Muscle layer of duodenum (tissue), 2 donors: ENCODE data around the gene NFE2.

Experiments
- H3K27ac ChIP-seq: one replicate; pipeline ENCODE4 v1.7.0; 2013; ENCODE audit warnings: mild to moderate bottlenecking, low read length
- H3K27me3 ChIP-seq: one replicate; pipeline ENCODE4 v1.7.0; 2013; ENCODE audit warnings: low read depth, mild to moderate bottlenecking, control low read depth, low read length
- H3K36me3 ChIP-seq, 2 donors: one replicate each; pipeline ENCODE4 v1.7.0; 2013; ENCODE audit warnings: low read length in 2 of 2, control low read depth in 1 of 2, mild to moderate bottlenecking in 1 of 2; ENCODE audit not compliant: insufficient read depth in 2 of 2, control insufficient read depth in 1 of 2
- H3K4me1 ChIP-seq, 2 donors: one replicate each; pipeline ENCODE4 v1.7.0; 2013; ENCODE audit warnings: low read length in 2 of 2, mild to moderate bottlenecking in 2 of 2, control low read depth in 1 of 2, moderate library complexity in 1 of 2; ENCODE audit not compliant: insufficient read depth in 2 of 2, control insufficient read depth in 1 of 2
- H3K4me3 ChIP-seq, 2 donors: one replicate each; pipeline ENCODE4 v1.7.0; 2013; ENCODE audit warnings: low read length in 2 of 2, low read depth in 1 of 2, mild to moderate bottlenecking in 1 of 2
- H3K9me3 ChIP-seq, 2 donors: one replicate each; pipeline ENCODE4 v1.7.0; 2013; ENCODE audit warnings: low read length in 2 of 2, control low read depth in 1 of 2, mild to moderate bottlenecking in 1 of 2; ENCODE audit not compliant: control insufficient read depth in 1 of 2
- donor health status: healthy.

NFE2 gene

DNA sequence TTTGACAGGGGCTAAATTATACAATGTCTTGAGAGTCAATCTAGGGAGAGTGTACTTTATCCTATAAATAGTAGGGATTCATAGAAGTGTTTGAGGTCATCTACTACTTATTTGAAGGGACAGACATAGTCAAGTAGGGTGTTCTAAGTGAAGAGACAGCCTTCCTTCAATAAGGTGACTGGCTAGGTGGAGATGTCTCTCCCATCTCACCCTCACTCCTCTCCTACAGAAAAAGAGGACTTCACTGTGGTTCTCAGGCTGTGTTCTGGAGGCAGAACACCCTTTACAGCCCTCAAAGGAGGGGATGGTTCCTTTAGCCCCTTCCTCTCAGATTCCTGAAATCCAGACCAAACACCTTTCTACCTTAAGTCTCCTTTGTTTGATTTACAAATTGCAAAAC is 2.8 kb upstream of the NFE2 start:
- Histone ChIP-seq H3K9me3 (no peaks in the 10 kb centered on the region), H3K27me3 (peaks cover 7% of the 10 kb centered on the region), H3K27ac (no peak overlapping the region), H3K36me3 (no peaks in the 10 kb centered on the region), H3K4me1 (peaks cover 0 to 6% of the 10 kb centered on the region in 2 donors), H3K4me3 (no peak overlapping the region)

DNA sequence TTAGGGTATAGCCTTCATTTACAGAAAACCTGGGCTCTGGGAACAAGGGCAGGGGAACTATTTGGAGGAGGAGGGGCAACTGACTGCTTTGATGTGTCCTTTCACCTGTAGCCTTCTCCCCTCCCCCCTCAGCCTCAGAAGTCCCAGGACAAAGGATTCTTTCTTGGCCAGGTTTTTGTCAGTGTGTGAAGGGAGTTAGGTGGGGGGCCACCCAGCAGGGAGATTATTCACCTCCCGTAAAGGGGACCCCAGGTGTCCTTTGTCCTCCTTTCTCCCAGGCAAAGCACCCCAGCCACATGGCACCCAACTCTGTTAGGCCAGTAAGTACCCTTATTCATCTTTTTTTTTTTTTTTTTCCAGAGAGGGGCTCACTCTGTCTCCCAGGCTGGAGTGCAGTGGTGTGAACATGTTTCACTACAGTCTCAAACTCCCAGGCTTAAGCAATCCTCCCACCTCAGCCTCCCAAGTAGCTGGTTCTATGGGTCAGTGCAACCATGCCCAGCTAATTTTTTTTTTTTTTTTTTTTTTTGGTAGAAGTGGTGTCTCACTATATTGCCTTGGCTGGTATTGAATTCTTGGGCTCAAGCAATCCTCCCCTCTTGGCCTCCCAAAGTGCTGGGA is 723 bp upstream of the NFE2 start:
- Histone ChIP-seq H3K4me3 (no peak overlapping the region), H3K27ac (no peak overlapping the region), H3K4me1 (peaks cover 0 to 6% of the 10 kb centered on the region in 2 donors)

DNA sequence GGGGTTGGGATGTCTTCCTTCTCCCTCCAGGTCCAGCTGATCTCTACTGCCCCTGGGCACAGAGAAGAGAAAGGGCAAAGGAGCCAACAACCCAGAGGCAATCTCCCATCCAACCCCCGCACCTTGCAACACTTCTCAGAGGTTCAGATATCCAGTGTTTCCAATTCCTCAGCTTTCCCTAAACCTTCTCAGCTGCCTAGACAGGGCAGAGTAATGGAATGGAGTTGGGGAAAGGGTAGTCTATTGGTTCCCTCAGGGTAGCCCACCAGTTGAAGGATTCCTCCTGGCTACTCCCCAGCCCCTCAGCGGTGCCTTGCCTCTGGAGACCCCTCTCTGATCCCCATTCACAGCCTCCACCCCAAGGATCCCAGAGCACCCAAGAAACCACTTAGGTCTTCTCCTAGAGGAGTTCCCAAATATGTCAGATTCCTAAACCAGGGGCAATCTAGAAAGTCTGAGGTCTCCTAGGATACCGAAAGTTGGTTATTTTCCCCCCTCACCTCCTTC is 537 bp downstream of the NFE2 start:
- H3K4me1 ChIP-seq: peaks cover 0 to 6% of the 10 kb centered on the region in 2 donors
- H3K4me3 ChIP-seq: peak overlapping the region; percentile 15 to 39
- H3K27me3 ChIP-seq: peaks cover 7% of the 10 kb centered on the region
- H3K36me3 ChIP-seq: no peaks in the 10 kb centered on the region
- H3K9me3 ChIP-seq: no peaks in the 10 kb centered on the region
- H3K27ac ChIP-seq: no peak overlapping the region

More for the DNA sequence above, 723 bp upstream of the NFE2 start:
- H3K36me3 ChIP-seq: no peaks in the 10 kb centered on the region
- peaks cover 7% of the 10 kb centered on the region for H3K27me3 ChIP-seq
- no peaks in the 10 kb centered on the region for H3K9me3 ChIP-seq

DNA sequence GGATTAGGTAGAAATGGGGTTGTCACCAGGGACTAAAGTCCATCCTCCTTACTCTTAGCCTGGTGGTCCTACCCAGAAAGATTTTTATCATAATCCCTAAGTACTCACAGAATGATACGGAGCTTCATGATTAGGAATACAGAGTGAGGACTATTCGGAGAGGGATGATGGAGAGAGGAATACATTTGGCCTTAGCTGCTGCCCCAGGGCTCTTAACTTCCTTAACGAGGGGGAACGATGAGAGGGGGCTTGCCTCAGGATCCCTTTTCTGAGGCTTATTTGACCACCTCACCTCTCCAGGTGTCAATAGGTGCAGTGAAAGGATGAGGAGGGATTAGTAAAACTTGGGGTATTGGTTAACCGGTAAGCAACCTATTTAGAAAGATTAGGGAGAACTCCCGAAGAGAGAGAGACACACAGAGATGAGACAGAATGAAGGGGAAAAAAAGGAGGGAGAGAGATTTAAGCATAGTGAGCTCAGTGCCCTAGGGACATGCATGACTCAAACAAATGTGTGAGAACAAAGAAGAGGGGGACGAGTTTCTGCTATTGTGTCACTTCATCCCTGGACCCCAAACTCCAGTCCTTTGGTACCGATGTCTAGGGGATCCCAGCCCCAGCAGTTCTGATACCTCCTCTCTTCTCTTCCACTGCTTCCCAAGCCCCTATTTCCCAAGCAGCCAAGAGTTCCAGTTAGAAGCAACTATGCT is 1.1 kb downstream of the NFE2 start:
- Histone ChIP-seq H3K4me3 (peak overlapping the region in 1 of 2 donors; percentile 15), H3K27me3 (peaks cover 7% of the 10 kb centered on the region), H3K4me1 (peaks cover 0 to 6% of the 10 kb centered on the region in 2 donors), H3K27ac (no peak overlapping the region), H3K9me3 (no peaks in the 10 kb centered on the region), H3K36me3 (no peaks in the 10 kb centered on the region)

DNA sequence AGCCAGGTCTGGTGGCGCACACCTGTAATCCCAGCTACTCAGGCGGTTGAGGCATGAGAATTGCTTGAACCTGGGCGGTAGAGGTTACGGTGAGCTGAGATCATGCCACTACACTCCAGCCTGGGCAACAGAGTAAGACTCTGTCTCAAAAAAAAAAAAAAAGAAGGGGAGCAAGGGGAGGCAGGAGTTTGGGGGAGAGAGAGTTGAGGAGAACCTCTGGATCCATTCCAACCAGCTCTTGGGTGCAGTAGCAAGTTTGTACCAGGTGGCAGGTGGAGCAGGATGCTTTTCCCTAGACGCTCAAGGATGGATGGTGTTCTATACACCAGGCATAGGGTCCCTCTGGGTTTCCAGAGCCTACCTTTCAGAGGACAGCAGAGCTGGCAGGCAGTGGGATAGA is 1.9 kb downstream of the NFE2 start:
- no peaks in the 10 kb centered on the region for H3K36me3 ChIP-seq
- no peak overlapping the region for H3K27ac ChIP-seq
- H3K4me3 ChIP-seq: peak overlapping the region in 1 of 2 donors; percentile 15
- H3K9me3 ChIP-seq: no peaks in the 10 kb centered on the region
- peaks cover 7% of the 10 kb centered on the region for H3K27me3 ChIP-seq
- peaks cover 0 to 6% of the 10 kb centered on the region in 2 donors for H3K4me1 ChIP-seq

DNA sequence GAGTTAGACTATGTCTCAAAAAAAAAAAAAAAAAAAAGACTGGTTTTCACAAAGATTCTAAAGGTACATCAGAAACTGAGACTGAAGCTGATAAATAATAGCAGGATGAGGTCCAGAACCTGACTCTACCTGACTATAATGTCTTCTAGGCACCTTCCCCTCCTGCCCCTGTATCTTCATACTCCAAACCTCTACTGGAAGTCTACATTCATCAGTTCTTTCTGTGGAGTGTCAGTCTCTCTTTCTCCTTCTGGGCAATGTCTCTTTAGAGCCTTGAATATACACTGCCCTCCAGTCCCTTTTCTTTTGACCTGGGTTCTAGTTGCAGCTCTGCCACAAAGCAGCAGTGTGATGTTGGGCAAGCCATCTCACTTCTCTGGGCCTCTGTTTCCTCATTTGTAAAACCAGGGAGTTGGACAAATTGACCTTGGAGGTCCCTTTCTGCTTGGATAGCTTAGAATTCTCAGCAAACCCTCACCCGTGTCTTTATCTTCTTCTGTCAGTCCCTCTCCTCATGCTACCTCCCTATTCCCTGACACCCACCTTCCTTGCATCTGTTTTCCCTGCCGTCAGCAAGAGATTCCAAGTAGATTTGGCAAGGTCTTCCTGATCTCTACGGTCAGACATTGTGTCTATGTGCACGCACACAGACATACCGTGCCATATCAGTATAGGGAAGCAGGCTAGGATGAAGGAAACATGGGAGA is 4.3 kb downstream of the NFE2 start:
- Histone ChIP-seq H3K9me3 (no peaks in the 10 kb centered on the region), H3K27ac (no peak overlapping the region), H3K36me3 (no peaks in the 10 kb centered on the region), H3K27me3 (peaks cover 7% of the 10 kb centered on the region), H3K4me3 (no peak overlapping the region), H3K4me1 (peaks cover 0 to 6% of the 10 kb centered on the region in 2 donors)

DNA sequence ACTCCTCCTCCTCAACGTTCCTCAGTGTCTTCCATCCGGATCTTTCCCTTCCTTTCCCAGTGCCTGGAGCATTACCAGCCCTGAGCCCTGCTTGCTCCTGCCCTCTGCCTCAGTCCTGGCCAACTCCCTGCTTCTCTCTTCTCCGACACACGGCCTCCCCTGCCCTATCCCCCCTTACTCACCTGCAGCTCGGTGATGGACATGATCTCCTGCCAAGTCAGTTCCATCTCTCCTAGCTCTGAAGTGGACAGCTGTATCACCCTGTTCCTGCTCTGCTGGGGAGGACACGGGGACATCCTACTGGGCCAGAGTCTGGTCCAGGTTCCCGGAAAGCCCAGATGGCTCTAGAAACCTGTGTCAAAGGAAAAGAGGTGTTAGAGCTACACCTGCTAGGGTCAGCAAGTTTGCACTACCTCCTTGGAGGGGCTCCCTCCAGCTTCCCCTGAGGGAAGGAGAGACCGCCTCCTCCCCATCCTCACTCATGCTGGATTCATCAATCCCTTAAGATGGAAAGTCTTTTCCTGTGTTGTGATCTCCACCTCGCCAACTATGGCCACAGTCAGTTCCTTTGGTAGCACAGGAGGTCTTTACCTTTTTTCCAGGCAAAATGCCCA is 5.8 kb downstream of the NFE2 start:
- no peaks in the 10 kb centered on the region for H3K36me3 ChIP-seq
- H3K27ac ChIP-seq: no peak overlapping the region
- no peaks in the 10 kb centered on the region for H3K4me1 ChIP-seq
- H3K9me3 ChIP-seq: no peaks in the 10 kb centered on the region
- no peak overlapping the region for H3K4me3 ChIP-seq
- H3K27me3 ChIP-seq: peaks cover 3% of the 10 kb centered on the region

DNA sequence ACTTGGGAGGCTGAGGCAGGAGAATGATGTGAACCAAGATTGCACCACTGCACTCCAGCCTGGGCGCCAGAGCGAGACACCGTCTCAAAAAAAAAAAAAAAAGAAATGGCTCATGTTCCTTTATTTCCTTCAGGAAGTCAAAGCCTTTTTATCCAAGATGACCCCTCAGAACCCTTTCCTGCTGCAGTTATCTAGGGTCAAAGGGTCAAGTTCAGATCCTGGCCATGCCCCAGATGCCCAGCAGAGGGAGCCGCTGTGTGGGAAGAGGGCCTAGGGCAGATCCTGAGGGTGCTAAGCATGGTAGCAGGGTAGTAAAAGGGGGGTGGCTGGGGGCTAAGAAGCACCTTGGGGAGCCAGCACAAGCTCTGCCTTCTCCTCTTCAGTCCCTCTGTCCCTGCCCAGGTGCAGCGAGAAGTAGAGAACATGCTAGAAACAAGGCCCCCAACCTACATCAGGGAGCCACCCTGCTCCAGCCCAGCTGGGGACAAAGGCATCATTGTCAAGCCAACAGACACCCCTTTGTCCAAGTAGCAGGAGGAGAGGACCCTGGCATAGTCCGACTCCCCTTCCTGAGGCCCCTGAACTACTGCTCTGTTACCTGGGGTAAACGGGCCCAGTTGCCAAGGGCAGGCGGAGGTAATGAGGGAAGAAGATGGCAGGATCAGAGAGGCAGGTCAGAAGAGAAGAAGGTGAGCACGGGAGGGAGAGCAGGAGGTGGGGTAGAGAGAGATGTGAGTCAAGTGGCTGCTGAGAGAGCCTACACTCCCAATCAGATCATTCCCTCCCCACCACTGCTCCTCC is 6.5 kb downstream of the NFE2 start:
- Histone ChIP-seq H3K4me3 (no peak overlapping the region), H3K27ac (no peak overlapping the region), H3K9me3 (no peaks in the 10 kb centered on the region), H3K36me3 (no peaks in the 10 kb centered on the region), H3K4me1 (no peaks in the 10 kb centered on the region), H3K27me3 (no peaks in the 10 kb centered on the region)

DNA sequence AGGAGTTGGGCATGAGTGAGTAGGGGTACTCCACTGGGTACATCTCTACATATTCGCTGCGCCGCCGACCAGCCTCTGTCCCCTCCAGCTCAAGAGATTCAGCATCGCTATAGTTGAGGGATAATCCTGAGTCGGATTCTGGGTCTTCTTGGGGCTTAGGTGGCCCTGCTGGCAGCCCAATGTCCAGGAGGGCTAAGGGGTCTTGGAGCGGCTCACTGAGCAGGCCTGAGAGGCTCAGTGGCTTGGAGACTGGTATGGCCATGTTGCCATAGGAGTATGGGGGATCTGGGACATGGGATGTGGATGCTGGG is 7.9 kb downstream of the NFE2 start:
- H3K27ac ChIP-seq: no peak overlapping the region

DNA sequence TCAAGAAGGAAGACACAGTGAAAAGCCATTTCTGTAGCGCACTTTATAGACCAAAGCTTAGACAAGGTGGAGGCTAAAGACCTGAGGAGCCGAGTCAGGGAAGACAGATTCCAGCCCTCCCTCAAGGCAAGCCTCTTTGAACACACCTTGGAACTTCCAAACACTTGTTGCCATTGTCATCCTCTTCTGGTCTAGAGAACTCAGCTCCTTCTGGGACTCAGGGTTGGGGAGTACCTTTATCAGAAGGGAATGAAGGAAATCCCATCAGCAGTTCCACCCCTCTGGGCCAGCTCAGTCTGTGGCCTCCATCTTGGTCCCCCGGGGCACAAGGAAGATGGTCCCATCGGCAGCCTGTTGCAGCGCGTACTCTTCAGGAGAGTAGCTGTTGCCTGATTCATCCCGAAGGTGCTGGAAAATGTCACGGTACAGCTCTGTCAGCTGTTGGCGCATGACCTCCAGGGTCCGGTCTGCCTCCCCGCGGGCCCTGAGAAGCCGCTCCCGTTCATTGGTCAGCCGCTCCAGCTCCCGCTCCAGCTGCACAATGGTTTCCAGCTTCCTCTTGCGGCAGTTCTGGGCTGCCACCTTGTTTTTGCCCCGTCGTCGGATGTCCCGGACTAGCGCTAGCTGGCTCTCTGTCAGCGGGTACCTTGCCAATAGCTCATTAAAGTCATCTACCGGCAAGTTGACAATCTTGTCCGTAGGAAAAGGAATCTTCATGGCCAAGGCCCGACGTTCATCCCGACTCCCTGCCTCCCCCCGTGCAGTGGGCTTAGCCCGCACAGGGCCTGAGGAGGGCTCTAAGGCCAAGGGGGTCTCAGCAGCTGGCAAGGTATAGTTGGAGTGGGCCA is 8.5 kb downstream of the NFE2 start:
- Histone ChIP-seq H3K4me1 (no peaks in the 10 kb centered on the region), H3K9me3 (no peaks in the 10 kb centered on the region), H3K27me3 (no peaks in the 10 kb centered on the region), H3K4me3 (no peak overlapping the region), H3K36me3 (peaks cover 10 to 13% of the 10 kb centered on the region in 2 donors), H3K27ac (no peak overlapping the region)

More for the DNA sequence above, 7.9 kb downstream of the NFE2 start:
- Histone ChIP-seq H3K36me3 (peaks cover 4 to 7% of the 10 kb centered on the region in 2 donors), H3K27me3 (no peaks in the 10 kb centered on the region), H3K4me1 (no peaks in the 10 kb centered on the region), H3K9me3 (no peaks in the 10 kb centered on the region), H3K4me3 (no peak overlapping the region)
